Activated T-cell treated with anti-CD3 and anti-CD28 coated beads, Interleukin-2, amount 50 U/mL, for 48 hours (primary cell): ENCODE results near the gene C1orf159.

Experiments
- DNase-seq, 2 experiments: peaks; one replicate each; pipeline ENCODE4 v3.0.0-alpha.2; 2020

C1orf159 gene

DNA sequence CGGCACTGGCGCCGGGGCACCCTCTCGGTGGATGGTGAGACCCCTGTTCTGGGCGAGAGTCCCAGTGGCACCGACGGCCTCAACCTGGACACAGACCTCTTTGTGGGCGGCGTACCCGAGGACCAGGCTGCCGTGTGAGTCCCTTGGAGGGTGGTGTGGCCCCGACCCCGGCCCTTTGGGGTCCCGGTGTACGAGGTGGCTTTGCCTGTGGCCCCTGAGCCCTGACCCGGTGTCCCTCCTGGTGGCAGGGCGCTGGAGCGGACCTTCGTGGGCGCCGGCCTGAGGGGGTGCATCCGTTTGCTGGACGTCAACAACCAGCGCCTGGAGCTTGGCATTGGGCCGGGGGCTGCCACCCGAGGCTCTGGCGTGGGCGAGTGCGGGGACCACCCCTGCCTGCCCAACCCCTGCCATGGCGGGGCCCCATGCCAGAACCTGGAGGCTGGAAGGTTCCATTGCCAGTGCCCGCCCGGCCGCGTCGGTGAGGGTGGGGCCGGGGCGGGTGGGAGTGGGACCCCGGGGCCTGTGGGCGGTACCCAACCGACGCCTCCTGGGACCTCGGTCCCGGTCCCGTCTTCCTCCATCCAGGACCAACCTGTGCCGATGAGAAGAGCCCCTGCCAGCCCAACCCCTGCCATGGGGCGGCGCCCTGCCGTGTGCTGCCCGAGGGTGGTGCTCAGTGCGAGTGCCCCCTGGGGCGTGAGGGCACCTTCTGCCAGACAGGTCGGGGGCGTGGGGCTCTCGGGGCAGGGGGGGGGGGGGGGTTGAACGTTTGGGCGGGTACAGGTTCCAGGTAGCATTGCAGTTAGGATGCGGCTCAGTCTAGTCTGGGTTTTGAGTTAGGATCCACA lies 66.3 kb downstream of the C1orf159 start:
- DNase-seq: no peak

DNA sequence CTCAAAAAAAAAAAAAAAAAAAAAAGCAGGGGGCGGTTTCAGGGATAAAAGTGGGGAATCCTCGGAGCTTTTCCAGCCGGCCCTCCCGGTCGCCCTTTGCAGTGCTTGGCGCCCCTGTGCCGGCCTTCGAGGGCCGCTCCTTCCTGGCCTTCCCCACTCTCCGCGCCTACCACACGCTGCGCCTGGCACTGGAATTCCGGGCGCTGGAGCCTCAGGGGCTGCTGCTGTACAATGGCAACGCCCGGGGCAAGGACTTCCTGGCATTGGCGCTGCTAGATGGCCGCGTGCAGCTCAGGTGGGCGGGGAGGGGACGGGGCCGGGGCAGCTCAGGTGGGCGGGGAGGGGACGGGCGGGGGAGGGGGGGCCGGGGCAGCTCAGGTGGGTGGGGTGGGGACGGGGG lies 67.1 kb downstream of the C1orf159 start:
- no peak for DNase-seq

DNA sequence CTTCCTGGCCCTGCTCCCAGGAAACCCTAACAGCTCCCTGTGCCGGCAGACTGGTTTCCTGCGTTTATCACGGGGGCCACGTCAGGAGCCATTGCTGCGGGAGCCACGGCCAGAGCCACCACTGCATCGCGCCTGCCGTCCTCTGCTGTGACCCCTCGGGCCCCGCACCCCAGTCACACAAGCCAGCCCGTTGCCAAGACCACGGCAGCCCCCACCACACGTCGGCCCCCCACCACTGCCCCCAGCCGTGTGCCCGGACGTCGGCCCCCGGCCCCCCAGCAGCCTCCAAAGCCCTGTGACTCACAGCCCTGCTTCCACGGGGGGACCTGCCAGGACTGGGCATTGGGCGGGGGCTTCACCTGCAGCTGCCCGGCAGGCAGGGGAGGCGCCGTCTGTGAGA lies 67.9 kb downstream of the C1orf159 start:
- no peak for DNase-seq

DNA sequence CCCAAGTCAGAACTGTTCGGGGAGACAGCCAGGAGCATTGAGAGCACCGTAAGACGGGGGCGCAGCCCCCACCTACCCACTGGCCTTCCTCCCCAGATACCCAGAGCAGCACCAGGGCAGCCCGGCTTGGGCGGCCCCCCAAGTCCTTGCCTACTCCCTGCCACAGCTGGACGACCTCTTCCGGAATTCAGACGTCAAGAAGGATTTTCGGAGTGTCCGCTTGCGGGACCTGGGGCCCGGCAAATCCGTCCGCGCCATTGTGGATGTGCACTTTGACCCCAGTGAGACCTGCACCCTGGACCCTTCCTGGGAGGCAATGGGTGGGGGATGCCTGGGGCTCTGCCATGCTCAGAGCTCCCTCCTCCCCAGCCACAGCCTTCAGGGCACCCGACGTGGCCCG lies 68.5 kb downstream of the C1orf159 start:
- no peak for DNase-seq

DNA sequence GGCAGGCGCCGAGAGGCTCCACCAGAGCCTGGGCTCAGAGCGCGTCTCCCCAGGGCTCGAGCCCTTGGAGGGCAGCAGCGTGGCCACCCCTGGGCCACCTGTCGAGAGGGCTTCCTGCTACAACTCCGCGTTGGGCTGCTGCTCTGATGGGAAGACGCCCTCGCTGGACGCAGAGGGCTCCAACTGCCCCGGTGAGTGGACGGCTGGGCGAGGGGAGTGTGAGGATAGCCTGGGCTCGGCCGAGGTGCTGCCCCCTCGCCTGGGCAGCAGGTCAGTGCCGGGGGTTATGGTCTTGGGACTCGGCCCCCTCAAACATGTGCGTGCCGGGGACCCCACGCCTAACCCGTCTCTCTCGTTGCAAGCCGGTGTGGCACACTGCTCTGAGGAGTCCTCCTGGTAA lies 69.1 kb downstream of the C1orf159 start:
- no peak for DNase-seq

DNA sequence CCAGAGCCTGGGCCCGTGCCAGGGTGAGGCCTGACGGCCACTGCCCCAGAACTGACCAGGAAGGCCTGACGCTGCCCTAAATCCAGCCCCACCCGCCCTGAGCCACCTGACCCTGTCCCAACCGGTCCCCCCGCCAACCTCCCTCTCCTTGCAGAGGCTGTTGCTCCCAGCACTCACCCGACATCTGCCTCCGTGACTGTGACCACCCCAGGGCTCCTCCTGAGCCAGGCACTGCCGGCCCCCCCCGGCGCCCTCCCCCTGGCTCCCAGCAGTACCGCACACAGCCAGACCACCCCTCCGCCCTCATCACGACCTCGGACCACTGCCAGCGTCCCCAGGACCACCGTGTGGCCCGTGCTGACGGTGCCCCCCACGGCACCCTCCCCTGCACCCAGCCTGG lies 69.6 kb downstream of the C1orf159 start:
- DNase-seq: no peak

DNA sequence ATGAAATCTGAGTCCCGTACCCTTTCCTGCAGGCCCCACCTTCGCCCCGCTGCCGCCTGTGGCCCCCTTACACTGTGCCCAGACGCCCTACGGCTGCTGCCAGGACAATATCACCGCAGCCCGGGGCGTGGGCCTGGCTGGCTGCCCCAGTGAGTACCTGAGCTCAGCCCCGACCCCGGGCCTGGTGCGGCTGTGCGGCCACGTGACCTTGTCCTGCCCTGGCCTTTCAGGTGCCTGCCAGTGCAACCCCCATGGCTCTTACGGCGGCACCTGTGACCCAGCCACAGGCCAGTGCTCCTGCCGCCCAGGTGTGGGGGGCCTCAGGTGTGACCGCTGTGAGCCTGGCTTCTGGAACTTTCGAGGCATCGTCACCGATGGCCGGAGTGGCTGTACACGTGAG lies 70.8 kb downstream of the C1orf159 start:
- DNase-seq: no peak

DNA sequence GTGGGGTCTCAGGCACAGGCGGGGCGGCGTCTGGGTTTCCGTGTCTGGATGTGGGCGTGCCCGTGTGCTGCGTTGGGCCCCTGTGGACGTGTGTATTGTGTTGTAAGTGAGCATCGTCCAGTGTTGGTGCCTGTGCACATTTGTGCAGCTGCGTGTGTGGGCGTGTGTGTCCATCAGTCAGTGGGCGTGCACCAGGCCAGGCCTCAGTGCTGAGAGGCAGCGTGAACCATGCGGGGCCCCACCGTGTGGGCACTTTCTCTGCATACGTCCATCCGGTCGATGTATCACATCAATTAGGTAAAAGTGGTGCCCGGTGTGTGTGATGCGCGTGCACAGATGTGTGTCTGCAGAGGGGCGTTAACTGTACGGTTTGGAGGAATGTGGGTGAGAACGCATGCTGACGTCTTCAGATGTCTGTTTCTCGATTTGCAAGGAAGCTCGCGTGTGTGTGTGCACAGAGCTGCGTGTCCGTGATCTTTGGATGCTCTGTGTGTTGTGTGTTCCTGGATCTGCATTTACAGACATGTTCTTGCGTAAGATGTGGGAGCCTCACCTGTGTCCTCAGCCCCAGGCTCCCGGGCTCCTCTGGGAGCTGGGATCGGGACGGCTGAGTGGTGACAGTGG lies 71.3 kb downstream of the C1orf159 start:
- DNase-seq: no peak

DNA sequence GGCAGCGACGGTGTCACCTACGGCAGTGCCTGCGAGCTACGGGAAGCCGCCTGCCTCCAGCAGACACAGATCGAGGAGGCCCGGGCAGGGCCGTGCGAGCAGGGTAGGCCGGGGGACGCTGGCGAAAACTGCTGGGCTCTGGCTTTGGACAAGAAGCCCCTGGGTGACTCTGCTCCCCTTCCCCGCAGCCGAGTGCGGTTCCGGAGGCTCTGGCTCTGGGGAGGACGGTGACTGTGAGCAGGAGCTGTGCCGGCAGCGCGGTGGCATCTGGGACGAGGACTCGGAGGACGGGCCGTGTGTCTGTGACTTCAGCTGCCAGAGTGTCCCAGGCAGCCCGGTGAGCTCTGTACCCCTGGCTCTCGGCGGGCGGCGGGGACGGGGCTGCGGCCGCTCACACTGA lies 72.0 kb downstream of the C1orf159 start:
- no peak for DNase-seq

DNA sequence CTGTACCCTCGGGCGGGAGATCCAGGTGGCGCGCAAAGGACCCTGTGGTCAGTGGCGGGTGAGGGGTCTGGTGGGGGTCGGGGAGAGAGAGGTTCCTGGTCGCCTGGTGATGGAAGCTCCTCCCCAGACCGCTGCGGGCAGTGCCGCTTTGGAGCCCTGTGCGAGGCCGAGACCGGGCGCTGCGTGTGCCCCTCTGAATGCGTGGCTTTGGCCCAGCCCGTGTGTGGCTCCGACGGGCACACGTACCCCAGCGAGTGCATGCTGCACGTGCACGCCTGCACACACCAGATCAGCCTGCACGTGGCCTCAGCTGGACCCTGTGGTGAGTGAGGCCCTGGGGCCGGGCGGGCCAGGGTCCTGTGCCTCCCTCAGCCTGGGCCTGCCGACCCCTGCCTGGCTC lies 72.5 kb downstream of the C1orf159 start:
- DNase-seq: no peak

DNA sequence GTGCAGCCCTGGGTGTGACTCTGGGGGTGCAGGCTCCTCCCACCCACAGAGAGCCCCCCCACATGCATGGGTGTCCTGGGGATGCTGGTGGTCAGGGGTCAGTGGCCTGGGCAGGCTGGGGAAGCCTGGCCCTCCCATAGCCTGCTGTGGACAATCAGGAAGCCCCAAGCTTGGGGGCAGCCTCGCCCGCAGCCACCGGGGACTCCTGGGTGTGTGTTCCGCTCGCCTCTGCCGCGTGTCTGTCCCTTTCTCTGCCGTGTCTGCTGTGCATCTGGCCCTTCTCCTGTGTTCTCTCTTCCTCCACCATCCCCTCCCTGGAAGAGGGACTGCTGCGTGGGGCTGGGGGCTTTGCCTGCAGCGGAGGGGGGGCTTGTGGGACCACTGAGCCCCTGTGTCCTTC lies 73.1 kb downstream of the C1orf159 start:
- DNase-seq: no peak

DNA sequence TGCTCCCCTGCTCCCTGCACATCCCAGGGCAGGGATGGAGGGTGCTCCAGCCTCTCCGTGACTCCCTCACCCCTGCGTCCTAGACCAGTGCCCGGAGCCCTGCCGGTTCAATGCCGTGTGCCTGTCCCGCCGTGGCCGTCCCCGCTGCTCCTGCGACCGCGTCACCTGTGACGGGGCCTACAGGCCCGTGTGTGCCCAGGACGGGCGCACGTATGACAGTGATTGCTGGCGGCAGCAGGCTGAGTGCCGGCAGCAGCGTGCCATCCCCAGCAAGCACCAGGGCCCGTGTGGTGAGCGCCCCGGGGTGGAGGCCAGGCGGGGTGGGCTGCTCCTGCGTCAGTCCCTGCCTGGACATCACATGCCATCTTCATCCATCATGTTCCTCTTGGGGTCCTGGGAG lies 74.0 kb downstream of the C1orf159 start:
- no peak for DNase-seq

DNA sequence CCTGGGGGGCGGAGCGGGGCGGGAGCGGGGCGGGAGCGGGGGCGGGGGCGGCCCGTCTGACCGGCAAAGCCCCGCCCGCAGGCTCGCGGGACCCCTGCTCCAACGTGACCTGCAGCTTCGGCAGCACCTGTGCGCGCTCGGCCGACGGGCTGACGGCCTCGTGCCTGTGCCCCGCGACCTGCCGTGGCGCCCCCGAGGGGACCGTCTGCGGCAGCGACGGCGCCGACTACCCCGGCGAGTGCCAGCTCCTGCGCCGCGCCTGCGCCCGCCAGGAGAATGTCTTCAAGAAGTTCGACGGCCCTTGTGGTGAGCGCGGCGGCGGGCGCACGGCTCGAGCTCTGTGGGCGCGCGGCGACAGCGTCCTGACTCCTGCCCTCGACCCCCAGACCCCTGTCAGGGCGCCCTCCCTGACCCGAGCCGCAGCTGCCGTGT lies 74.8 kb downstream of the C1orf159 start:
- no peak for DNase-seq

DNA sequence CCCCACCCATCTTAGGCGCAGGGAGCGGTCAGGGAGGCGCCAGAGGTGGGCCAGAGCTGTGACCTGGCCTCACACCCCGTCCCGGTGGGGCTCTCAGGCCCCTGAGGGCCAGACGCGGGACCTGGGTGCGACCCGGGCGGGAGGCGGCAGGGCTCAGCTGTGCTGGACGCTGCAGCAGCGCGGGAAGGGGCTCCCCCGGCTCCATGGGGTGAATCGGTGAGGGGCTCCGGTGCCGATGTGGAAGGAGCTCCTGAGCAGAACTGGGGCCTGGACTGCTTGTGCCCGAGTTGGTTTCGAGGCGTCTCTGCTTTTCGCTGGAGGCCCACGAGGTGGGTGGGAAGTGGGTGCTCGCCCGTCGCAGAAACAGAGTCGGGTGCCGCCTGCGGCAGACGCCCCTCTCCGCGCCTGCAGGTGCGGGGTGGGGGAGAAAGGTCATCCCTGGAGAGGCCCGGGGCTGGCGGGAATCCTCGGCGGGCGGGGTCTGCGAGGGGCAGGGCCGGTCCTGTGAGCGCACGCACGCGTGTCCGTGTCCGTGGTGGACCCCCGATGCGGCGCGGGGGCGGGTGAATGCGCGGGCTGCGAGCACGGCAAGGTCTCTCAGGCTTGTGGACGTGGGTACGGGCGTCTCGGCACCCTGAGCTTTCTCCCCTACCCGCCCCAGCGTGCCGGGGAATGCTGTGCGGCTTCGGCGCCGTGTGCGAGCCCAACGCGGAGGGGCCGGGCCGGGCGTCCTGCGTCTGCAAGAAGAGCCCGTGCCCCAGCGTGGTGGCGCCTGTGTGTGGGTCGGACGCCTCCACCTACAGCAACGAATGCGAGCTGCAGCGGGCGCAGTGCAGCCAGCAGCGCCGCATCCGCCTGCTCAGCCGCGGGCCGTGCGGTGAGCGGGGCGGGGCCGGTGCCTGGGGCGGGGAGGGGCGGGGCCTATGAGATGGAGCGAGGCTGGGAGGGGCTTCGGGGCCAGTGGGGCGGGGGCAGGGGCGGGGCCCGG lies 75.6 kb downstream of the C1orf159 start:
- DNase-seq: peak; percentile 81 to 86

DNA sequence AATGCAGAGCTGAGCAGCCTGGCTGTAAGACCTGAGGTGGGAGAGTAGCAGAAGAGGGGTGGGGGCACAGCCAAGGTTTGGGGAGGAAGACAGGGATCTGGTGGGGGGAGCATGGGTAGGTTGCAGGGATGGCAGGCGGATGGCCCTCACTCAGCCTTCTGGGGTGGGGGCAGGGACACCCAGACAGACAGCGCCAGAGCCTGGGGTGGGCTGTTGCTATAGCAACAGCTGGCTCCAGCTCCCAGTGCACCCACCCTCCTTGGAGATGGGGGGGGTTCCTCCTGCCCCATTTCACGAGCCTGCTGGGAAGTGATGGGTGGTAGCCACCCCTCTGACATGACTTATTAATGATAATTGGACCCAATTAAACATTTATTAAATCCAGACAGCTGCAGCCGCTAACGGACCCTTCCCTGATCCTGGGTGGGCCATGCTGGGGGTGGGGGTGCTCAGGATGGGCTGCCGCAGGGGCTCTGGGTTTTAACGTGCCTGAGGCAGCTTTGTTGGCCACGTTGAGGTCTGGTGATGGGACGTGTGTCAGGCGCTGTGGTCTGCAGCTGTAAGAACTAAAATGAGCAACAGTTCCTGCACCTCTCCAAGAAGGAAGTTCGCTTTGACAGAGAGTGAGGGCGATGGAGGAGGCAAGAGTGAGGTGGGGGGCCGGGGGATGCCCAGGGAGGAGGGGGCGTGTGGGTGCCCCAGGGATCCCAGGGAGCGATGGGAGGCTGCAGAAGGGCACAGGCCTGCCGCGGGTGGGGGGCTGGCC lies 76.6 kb downstream of the C1orf159 start:
- DNase-seq: peak in 1 of 2 experiments; percentile 67

DNA sequence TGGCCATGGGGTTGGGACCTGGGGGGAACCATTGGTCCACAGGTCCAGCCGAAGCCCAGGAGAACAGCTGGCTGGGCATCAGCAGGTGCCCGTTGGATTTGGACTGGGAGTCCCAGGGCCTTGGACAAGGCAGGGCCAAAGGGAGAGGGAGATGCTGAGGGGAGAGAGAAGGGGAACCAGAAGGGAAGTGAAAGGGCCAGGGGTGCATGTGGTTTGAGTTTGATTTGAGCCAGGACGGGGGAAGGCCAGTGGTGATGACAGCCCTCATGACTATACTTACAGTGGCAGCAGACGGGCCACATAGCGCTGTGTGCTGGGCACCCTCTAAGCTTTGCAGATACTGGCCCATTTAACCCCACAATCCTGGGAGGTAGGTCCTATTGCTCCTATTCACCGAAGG lies 77.2 kb downstream of the C1orf159 start:
- no peak for DNase-seq

DNA sequence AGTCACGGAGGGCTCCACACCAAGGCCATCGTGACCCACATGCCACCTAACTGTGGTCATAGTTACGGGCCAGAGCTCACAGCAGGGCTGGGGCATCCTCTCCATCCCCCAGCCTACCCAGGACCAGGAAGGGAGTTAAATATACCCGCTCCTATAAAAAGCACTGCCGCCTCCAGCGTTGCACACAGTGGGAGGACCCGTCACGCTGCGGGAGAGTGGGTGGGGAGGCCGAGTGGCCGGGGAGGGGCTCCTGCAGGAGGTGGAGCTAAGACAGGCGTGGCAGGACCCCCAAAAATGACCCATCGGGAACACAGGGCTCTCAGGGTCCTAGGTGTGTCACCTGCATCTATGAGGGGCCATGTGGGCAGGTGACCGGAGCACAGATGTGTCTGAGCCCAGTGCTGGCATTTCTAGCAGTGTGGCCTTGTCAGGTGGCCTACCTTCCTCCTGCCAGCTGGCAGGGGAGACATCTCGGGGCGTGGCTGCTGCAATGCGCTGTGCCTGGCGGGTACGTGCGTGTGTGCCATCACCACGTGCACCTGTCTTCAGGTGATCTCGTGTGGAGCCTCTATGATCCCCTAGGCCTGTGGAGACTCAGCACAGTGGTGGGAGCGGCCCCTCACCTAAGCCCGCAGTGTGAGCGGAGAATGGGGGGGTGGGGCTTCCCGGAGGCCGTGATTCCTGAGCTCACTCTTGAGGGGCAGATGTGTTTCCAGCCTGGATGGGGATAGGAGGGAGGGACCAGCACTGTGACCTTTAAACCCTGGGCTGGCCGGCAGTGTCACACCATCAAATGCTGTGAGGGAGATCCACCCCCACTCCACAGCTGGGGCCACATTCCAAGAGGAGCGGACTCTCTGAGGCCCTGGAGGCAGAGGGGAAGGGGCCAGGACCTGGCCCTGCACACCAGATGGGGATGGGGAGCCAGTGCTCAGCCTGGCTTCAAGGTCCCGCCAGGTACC lies 78.2 kb downstream of the C1orf159 start:
- DNase-seq: no peak

DNA sequence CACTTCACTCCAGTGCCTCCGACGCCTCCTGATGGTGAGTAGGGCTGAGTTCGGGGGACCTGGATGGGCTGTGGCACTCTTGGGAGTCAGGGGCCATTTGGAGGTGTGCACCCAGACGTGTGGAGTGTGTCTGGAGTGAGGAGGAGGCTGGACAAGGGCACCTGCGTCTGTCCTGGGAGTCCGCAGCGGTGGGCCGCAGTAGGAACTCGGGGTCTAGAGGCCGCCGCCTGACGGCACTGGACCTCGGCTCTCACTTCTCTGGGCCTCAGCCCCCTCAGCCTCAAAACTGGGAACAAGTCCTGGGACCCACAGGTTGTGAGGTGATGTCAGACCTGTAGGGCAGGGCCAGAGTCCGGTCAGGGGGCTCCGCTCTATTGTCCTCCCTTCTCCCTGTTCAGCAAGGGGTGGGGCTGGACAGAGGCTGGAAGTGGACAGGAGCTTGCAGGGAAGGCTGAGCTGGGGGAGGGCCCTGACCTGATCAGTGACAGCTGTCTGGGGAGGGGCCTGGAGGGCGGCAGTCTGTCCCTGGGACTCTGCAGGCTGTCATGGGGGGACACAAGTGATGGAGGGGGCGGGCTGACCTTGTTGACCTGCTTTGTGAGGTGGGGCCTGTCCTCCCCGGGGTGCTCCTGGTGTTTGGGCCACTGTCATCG lies 80.5 kb downstream of the C1orf159 start:
- DNase-seq: no peak

DNA sequence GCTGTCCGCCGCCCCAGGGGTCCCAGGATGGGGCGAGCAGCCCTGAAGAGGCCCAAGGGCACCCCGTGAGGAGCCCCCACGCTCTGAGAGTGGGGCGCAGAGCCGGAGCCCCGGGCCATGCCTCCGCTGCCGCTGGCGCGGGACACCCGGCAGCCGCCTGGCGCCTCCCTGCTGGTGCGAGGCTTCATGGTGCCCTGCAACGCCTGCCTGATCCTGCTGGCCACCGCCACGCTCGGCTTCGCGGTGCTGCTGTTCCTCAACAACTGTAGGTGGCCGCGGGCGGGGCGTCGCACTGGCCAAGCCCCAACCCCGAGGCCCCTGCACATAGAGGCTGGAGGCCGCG lies 81.5 kb downstream of the C1orf159 start:
- peak in 1 of 2 experiments; percentile 48 for DNase-seq

DNA sequence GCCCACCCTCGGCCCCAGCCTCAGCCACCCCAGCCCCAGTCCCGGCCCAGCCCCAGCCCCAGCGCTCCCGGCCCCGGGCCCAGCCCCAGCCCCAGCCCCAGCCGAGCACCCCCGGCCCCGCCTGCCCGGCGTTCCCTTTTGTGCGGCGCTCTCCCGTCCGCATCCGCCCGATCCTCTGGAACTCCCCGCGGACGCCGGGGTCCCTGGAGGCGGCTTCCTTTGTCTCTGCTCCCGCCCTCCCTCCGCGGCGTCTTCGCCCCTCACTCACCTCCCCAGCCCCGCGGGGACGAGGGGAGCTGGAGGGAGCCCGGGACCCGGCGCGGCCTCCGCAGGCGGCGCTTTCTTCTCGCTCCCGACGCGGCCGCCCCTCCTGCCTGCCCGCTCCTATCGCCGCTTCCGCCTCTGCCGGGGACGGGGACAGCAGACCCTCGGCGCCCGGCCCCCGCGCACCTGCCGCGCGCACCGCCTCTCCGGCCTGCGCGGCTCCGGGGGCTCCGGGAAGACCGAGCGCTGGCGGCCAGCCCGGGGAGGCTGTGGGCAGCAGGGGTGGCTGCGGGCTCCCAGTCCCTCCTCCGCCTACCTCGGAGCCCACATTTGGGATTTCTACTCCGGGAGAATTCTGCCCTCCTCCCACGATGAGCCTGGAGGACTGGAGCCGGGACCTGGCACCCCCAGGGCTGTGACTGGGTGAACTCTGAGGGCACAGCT lies 82.0 kb downstream of the C1orf159 start:
- DNase-seq: peak in 1 of 2 experiments; percentile 57
